ENCODE results near the gene ATF6.
A peak's percentile ranks its signal among the peaks of the same experiment; 100 is the strongest.

The ATF6 gene

GRCh38 chr1:162003830-162004215 lies 237.7 kb downstream of the ATF6 start:
- POLR2A ChIA-PET = interaction anchor here (0.7 to 1.2 kb wide), 2 partner anchors 20 to 21 kb away, joined by 3 read pairs; partner anchors contain the start of gene OLFML2B
- CTCF ChIA-PET = interaction anchor here (0.8 to 3.9 kb wide), 6 partner anchors 9 to 211 kb away, joined by 3 to 11 read pairs (median 4); partner anchors contain the start of gene OLFML2B
- no peak for TF ChIP-seq CTCF (IDR thresholded peaks at IDR 0.05; ENCODE audit: insufficient read depth, low read length, missing control alignments)
- DNase-seq (ENCODE audit: low read depth, low spot score) = peak; percentile 75
- H3K4me3 ChIP-seq (ENCODE audit: low read depth, low read length) = no peak overlapping the region

DNA sequence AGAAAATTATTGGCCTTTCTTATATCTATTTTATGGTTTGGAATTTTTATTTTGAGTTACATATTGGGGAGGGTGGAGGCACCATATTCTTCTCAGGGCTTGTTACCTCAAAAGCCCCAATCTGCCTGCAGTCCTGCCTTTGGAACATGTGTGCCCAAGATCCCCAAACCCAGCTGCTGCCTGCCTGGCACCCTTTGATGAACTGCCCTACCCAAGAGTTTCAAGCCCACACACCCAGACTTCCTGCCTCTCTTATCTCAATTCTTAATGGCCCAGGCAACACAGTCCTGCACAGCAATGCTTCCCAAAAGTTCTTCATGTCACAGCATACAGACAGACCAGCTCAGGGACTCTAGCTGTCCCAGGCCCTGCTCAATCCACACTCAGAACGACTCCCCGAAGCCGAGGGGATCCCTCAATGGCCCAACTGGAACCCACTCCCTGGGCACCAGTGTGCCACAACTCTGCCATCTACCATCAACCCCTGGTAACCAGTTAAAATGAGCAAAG lies 238.4 kb downstream of the ATF6 start:
- ChIA-PET CTCF (interaction anchor here (0.8 to 3.9 kb wide), 4 partner anchors 13 to 212 kb away, joined by 3 to 11 read pairs (median 7); no protein-coding TSS in a partner anchor), POLR2A (interaction anchor here (0.5 kb wide), 1 partner anchor 42 kb away, joined by 3 read pairs; no protein-coding TSS in a partner anchor)
- DNase-seq (ENCODE audit: low read depth, low spot score) = no peak
- H3K4me3 ChIP-seq (ENCODE audit: low read depth, low read length) = no peak overlapping the region
- TF ChIP-seq CTCF (IDR thresholded peaks at IDR 0.05; ENCODE audit: insufficient read depth, low read length, missing control alignments) = no peak

- ChIA-PET POLR2A (no interaction called here), CTCF (interaction anchor here (1.1 to 1.5 kb wide), 2 partner anchors 16 to 18 kb away, joined by 3 to 6 read pairs; partner anchors contain the start of gene OLFML2B)
- DNase-seq (ENCODE audit: low read depth, low spot score) = no peak
- H3K4me3 ChIP-seq (ENCODE audit: low read depth, low read length) = no peak overlapping the region
- TF ChIP-seq CTCF (IDR thresholded peaks at IDR 0.05; ENCODE audit: insufficient read depth, low read length, missing control alignments) = no peak
Measured at GRCh38 chr1:162006081-162006480, 240.0 kb downstream of the ATF6 start.

DNA sequence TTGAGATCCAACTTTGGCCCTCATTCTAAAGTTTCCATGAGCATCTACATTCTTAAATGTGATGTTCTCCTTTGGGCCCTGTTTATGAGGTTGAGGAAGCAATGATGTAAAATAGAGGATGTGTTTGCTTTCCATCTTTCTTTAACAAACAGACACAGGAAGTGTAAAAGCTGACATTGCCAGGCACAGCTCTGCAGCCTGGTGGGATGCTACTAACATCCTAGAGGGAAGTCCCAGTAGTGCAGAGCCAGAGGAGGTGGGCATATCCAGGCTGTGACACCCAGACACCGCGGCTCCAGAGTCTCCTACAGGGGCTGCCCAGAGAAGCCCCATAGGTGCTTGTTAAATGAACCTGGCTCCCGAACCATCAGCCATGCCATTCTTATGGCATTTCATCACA lies 241.3 kb downstream of the ATF6 start:
- no peak overlapping the region for H3K4me3 ChIP-seq (ENCODE audit: low read depth, low read length)
- TF ChIP-seq CTCF (IDR thresholded peaks at IDR 0.05; ENCODE audit: insufficient read depth, low read length, missing control alignments) = no peak
- CTCF ChIA-PET = interaction anchor here (1.2 to 1.5 kb wide), 3 partner anchors 12 to 143 kb away, joined by 3 to 5 read pairs (median 4); no protein-coding TSS in a partner anchor
- DNase-seq (ENCODE audit: low read depth, low spot score) = no peak
- POLR2A ChIA-PET = no interaction called here

DNA sequence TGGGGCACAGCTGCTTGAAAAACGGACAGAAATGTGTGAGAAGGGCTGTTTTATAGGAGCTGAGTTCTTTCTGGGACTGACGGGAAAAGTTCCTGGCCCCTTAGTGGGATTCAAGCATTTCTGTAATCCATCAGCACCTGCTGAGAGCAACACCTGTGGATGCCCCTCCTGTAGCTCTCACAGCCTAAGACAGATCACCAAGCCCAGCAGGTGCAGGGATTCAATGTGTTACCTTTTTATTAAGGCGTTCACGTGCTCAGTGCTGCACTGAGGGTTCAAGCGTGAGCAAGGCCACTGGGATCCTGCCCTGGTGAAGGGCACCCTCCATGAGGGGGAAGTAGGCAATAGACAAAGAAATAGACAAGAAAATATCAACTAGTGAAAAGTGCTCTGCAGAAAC lies 242.7 kb downstream of the ATF6 start:
- no peak for DNase-seq (ENCODE audit: low read depth, low spot score)
- POLR2A ChIA-PET = no interaction called here
- no peak overlapping the region for H3K4me3 ChIP-seq (ENCODE audit: low read depth, low read length)
- TF ChIP-seq CTCF (IDR thresholded peaks at IDR 0.05; ENCODE audit: insufficient read depth, low read length, missing control alignments) = no peak
- CTCF ChIA-PET = interaction anchor here (1.2 to 1.5 kb wide), 2 partner anchors 27 to 144 kb away, joined by 3 to 5 read pairs; no protein-coding TSS in a partner anchor

DNA sequence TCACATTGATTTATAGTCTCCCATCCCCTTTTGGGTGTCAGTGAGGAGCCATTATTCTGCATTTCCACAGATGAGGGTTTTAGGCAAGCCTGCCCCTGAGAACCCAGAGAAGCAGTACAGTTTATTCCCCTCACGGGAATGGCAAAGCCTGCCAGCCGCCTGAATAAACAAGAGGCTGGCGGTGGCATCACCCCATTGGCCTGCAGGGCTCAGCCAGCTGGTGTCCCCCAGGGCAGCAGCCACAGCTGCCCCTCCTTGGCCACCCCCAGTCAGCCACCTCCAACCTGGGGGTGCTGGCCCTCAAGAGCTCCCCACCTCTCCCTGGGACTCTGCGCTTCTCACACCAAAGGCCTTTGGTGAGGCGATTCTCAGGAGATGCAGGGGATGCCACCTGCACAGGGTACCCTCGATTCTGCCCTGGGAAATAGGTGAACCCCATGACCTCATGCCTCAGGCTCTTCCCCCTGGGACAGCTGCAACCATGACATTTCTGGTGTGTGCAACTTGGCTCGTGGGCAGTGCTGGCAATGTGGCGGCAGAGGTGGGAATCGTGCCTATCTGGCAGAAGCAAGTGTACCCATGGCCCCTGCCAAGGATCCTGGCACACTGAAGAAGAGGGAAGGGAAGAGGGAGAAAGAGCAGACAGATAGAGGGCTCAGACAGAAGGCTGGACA lies 243.5 kb downstream of the ATF6 start:
- no peak for TF ChIP-seq CTCF (IDR thresholded peaks at IDR 0.05; ENCODE audit: insufficient read depth, low read length, missing control alignments)
- CTCF ChIA-PET = no interaction called here
- H3K4me3 ChIP-seq (ENCODE audit: low read depth, low read length) = no peak overlapping the region
- POLR2A ChIA-PET = no interaction called here
- no peak for DNase-seq (ENCODE audit: low read depth, low spot score)

Measured in AG04449 (cell line).